ENCODE measurements around the gene PNLIPRP2.

DNA sequence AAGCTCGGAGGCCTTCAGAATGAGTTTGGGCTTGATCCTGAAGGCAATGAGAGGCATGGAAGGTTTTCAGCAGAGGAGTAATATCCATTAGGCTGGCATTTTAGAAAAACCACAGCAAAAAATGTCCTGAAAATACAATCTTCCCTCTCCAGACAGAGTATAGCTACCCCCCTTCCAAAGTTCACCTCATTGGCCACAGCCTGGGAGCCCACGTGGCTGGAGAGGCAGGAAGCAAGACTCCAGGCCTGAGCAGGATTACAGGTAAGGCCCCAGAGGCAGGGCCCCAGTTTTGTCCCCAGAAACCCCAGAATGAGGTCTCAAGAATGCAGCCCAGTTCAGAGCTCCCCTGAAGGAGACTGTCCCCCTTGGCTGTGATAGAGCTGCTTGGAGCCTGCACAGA, 24.7 kb upstream of the PNLIPRP2 start:
- TF ChIP-seq, protein P1, sequence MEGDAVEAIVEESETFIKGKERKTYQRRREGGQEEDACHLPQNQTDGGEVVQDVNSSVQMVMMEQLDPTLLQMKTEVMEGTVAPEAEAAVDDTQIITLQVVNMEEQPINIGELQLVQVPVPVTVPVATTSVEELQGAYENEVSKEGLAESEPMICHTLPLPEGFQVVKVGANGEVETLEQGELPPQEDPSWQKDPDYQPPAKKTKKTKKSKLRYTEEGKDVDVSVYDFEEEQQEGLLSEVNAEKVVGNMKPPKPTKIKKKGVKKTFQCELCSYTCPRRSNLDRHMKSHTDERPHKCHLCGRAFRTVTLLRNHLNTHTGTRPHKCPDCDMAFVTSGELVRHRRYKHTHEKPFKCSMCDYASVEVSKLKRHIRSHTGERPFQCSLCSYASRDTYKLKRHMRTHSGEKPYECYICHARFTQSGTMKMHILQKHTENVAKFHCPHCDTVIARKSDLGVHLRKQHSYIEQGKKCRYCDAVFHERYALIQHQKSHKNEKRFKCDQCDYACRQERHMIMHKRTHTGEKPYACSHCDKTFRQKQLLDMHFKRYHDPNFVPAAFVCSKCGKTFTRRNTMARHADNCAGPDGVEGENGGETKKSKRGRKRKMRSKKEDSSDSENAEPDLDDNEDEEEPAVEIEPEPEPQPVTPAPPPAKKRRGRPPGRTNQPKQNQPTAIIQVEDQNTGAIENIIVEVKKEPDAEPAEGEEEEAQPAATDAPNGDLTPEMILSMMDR (conservative IDR thresholded peaks at IDR 0.05) = no peak
- no peak for TF ChIP-seq ZFX (IDR thresholded peaks at IDR 0.05)
